ENCODE measurements around the gene C1orf210.

The C1orf210 gene

DNA sequence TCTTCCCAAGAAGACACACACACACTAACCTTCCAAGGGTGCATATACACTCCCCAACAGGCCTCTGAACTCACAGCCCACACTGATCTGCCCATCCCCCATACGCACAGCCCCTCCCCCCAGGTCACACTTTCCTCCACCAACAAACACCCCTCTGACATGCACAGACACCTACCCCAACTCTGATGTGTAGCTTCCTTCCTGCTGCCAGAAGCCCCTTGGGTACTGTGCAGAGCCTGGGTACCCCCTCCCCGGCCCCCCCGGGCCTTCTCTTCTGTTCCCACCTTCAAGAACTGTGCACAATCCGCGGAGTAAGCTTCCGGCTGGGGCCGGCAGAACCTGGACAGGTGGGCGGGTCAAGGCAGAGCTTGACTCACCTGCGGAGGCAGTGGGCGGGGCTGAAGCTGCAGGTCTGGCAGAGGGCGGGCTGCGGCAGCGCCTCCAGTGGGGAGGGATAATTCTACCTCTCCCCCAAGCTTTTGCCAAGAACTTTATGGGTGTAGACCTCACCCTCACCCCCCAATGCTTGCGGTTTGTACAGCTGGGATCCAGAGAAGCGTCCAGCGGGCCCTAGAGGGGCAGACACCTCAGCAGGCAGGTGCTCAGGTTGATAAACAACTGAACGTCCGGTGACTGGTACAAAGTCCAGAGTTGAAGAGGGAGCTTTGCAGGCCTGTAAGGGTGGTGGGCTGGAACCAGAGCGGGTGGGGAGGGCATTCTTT is at the start of gene C1orf210:
Gene C1orf210 (minus strand): TSS at position 313 of the 722 bp plus-strand sequence. CDS start 2,311 bp downstream, outside the sequence.
- peak; percentile 92 for DNase-seq

DNA sequence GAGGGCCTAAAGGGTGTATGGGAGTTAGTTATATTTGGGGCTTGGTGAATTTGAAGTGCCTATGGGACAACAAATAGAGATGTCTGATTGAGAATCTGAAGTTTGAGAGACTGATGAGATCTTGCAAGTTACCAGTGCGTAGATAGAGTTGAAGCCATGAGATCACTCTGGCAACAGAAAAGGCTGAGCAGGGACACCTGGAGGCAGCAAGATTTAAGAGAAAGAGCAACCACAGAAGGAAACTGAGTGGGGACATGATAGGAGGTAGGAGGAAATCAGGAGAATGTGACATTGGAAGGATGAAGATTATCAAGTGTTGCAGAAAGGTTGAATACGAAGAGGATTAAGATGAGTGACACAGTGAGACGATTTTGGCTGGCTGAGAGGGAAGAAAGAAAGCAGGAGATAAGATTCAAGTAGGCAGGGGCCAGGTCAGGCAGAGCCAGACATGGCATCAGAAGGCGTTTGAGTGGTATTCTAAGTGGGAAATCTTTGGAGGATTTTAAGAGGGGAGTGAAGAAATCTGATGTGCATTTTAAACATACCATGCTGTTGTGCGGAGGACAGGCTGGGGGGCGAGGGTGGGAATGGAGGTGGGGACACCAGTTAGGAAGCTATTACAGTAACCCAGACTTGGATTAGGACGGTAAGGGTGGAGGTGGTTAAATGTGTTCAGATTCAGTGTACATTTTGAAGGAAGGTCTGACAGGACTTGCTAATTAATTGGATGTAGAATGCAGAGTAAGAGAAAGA is 49.2 kb upstream of the C1orf210 start:
- DNase-seq, result no peak

DNA sequence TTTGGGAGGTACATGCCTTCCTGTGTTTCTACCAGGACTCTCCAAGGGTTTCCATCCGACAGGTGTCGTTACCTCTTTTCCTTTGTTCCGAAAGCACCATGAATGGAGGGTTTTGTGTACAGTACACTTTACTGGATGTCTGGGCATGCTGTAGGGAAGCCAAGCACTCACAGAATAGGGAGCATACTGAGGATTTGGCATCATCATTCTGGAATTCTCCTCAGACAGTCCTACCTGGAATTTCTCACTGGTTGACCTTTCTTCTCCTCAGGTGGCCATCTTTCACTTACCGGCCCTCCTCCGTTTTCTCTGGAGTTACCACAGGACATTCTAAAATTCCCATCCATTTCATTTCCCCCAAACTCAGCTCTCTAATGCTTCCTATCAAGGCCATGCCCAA is 46.3 kb upstream of the C1orf210 start:
- DNase-seq, result peak; percentile 51

DNA sequence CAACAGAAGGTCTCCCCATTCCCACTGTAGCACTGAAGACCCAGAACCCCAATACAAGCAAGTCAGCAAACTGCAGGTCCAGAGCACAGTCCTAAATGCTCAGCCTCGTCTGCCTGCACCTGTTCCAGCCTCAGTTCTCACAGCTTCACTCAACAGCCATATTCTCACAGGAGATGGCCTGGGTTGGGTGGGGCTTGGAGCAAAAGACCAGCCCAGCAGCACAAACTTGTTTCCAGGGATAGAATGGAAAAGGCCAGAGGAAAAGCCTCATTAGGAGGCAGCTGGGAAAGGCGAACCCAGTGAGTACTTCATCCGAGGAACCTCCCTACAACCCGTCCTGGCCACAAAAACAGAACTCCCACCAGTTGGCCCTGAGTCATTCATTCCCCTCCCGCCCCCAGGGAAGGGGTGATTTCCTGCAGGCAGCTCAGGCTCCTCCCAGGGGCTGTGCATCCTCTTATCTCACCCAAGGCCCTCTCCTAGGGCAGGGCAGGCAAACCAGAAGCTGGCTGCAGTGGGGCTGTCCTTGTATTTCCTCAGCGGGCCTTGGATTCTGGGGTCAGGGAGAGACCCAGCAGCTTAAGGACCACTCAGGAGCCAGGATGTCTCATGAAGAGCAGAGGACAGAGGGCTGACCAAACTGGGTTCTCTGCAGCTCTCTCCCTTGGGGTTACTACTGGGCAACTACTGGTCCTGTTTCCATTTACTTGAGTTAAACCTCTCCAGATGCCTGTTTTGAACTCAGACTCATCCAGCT is 44.8 kb upstream of the C1orf210 start:
- peak; percentile 95 for DNase-seq

DNA sequence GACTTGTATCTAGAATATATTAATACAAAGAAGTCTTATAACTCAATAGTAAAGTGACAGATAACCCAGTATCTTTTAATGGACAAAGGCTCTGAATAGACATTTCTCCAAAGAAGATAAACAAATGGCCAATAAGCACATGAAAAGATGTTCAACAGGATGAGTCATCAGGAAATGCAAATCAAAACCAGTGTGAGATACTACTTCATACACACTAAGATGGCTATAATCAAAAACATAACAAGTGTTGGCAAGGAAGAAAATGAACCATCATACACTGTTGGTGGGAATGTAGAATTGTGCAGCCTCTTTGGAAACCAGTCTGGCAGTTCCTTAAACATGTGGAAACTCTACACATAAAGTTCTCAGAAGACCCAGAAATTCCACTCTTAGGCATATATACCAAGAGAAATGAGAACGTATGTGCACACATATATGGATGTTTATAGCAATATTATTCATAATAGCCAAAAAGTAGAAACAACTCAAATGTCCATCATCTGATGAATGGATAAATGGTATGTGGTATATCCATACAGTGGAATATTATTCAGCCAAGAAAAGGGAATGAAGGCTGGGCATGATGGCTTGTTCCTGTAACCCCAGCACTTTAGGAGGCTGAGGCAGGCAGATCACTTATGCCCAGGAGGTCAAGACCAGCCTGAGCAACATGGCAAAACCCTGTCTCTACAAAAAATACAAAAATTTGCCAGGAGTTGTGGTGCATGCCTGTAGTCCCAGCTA is 42.3 kb upstream of the C1orf210 start:
- no peak for DNase-seq

DNA sequence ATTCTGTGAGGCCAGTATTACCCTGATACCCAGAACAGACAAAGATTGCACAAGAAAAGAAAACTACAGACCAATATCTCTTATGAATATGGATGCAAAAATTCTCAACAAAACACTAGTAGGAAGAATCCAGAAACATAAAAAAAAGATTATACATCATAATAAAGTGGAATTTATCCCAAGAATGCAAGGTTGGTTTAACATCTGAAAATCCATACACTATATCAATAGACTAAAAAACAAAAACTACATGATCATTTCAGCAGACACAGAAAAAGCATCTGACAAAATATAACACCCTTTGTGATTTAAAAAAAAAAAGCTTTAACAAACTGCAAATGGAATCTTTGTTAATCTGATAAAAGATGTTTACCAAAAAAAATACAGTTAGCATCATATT is 40.0 kb upstream of the C1orf210 start:
- no peak for DNase-seq

DNA sequence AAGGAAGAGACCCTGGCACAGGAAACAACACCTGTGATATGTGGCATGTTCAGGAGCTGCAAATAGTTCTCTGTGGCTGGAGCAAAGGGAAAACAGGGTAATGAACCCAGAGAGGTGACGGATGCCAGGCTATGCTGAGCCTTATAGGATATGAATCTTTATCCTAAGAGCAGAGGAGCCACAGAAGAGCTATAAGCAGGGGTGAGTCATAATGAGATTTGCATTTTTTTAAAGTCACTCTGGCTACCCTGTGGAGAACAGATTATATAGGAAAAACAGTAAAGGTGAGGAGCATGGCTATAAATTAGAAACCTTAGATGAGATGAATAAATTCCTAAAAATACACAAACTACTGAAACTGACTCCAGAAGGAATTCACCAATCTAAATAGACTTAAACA is 39.4 kb upstream of the C1orf210 start:
- DNase-seq, result no peak

DNA sequence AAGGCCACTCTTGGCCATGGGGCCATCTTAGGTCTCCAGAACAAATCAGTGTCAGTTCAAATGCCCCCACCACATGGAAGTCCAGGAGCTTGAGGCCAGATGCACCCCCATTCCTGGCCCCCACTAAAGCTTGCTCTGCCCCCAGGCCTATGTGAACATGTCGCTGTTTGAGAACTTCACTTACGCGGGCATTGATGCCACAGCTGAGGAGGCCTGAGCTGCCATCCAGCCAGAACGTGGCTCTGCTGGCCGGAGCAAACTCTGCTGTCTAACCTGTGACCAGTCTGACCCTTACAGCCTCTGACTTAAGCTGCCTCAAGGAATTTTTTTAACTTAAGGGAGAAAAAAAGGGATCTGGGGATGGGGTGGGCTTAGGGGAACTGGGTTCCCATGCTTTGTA is 37.1 kb upstream of the C1orf210 start:
- no peak for DNase-seq

DNA sequence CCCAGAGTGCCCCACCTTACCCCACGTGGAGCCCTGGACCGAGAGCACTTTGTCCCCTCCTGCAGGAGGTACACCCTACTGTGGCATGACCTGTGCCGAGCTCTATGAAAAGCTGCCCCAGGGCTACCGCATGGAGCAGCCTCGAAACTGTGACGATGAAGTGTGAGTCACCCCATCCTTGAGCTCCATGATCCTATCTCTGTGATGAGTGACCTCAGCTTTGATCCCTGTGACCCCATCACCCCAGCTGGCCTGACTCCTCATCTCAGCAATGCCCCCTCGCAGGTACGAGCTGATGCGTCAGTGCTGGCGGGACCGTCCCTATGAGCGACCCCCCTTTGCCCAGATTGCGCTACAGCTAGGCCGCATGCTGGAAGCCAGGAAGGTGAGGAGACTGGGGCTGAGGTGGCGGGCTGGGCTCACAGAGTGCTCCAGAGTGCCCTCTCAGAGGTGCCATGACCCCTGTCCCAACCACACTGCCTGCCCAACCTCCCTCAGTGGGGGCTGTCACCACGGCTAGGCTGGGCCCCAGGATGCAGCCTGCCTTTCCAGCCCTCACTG is 36.0 kb upstream of the C1orf210 start:
- DNase-seq, result peak; percentile 61

DNA sequence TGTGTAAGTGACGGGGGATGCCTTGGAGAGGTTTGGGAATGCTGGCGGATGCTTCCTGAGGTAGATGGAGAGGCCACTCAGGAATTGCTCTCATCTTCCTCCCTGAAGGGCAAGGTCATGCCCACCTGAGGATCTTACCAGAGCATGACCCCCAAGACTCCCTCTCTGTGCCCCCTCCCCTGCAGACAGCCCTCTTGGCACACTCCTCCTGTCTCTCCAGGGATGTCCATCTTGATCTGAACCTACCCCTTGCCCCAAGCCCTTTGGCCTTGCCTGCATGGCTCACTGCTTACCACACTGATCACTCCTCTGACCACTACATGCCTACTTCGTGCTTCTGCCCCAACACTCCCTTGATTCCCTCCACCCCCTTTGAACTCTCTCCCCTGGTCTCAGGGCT is 34.4 kb upstream of the C1orf210 start:
- DNase-seq, result no peak

DNA sequence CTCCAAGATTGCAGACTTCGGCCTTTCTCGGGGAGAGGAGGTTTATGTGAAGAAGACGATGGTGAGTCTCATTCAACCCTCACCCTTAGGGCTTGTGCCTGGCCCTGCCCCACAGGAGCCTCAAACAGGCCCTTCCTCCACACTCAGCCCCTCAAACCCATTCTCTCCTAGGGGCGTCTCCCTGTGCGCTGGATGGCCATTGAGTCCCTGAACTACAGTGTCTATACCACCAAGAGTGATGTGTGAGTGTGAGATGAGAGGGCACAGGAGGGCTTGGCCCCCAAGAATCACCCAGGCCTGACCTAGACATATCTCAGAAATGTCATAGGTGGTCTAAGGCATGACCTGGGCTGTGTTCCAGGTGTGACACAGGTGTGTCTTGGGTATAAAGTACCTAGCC is 33.9 kb upstream of the C1orf210 start:
- DNase-seq, result peak; percentile 40

DNA sequence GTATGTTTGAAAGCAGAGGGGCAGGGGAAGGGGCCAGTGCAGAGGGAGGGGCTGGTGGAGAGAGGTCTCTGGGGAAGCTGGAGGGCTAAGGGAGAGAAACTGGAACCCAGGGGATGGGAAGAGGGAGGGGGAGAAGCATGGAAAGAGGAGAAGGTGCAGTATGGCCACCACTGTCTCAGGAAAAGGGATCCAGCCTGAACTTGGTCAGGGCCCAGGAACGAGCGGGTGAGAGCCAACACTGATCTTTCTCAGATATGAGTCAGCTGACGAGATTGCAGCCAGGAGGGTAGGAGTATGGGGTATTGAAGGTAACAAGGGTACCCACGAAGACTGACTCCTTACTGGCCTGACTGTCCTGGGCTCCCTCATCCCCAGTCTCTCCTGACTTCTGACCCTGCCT is 33.5 kb upstream of the C1orf210 start:
- peak; percentile 49 for DNase-seq

DNA sequence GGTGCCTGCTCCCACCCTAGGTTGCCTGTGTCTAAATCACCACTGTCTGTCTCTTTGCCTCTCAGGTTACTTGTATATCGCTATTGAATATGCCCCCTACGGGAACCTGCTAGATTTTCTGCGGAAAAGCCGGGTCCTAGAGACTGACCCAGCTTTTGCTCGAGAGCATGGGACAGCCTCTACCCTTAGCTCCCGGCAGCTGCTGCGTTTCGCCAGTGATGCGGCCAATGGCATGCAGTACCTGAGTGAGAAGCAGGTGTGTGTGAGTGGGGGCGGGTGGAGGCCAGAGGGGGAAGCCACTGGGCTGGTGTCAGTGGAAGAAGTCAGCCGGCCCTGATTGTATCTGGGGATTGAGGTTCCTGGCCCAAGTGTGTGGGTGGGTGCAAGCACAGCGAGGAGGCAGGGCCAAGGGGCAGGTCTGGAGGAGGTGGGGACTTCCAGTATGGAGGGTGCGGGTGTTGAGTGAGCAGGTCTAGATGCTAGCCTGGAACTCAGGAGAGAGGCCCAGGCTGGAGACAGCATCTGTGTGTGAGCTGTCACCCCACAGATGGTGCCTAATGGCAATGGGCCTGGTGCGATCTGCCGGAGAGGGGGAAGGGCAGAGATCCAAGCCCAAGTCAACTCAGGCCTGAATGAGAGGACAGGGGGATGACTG is 32.6 kb upstream of the C1orf210 start:
- peak; percentile 51 for DNase-seq

DNA sequence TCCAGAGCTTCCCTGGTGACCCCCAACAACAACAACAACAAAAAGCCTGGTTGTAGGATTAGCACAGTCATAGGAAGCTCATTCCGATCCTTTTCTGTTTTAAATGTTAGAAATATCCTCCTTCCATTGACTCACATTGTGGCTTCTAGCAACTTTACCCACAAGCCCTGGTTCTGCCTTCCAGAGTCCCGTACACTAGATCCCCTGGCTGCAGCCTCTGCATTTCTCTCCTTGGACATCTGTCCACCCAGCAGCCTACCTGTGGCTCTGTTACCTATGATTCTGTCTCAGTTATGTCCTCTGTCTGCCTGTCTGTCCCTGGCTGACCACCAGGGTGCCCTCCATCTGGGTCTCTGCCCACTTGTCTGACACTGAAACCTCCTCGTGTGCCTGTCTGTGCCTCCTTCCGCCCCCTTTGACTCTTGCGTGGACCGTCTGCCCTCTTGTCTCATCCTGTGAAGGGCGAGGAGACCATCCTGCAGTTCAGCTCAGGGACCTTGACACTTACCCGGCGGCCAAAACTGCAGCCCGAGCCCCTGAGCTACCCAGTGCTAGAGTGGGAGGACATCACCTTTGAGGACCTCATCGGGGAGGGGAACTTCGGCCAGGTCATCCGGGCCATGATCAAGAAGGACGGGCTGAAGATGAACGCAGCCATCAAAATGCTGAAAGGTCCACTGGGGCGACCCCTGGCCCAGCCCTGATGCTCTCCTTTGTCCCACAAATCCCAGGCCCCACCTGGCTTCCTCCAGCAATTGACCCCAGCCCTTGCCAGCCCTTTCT is 31.5 kb upstream of the C1orf210 start:
- DNase-seq, result peak; percentile 46

DNA sequence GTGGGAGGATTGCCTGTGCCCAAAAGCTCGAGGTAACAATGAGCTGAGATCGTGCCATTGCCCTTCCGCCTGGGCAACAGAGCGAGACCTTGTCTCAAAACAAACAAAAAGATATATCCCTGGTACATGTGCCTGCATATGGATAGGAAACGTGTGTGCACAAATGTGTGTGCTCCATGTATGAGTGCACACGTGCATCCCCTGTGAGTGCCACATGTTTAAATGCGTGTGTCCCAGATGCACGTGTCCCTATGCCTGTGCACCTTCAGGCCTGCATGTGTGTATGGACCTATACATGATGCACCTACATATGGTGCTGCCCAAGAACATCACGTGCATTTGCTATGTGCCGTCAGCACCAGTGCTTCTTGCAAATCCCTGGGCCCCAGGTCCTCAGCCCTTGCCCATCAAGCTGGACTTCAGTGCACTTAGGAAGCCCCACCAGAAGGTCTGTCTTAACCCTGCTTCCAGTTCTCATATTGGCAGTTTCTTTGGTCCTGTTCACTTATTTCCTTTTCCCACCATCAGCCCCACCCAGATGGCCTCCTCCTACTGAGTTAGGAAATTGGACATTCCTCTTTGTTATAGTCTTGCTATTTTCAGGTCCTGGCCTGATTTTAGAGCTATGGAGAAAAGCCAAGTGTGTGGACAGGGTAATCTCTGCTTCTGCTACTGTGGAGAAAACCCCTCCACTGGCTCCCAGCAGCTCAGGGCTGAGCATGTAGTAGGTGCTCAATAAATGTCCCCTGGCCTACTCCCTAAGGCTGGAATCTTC is 30.8 kb upstream of the C1orf210 start:
- DNase-seq, result no peak

DNA sequence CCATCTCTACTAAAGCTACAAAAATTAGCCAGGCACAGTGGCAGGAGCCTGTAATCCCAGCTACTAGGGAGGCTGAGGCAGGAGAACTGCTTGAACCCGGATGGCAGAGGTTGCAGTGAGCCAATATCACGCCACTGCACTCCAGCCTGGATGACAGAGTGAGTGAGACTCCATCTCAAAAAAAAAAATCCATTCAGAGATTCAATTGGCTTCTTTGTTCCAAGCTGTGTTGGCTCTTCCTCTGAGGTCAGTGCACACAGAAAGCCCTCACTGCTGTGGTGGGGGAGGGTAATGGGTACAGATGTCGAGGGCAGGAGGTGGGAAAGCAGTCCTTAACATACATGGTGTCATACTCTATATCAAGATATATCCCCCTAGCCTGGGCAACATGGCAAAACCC is 30.1 kb upstream of the C1orf210 start:
- no peak for DNase-seq

DNA sequence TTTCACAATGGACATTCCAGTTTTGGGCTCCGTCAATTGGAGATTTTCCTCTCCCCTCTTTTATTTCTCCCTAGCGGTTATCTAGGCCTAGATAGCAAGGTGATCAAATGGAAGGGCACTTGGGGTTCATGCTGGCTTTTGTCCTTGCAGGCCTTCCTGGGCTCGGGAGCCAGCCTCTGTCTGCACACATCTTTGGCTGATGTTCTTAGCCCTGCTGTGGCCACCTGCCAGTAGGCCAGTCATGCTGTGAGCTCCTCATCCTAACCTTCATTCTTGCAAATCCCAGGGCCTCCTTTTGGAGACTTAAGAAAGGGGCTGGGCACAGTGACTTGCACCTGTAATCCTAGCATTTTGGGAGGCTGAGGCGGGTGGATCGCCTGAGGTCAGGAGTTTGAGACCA is 28.9 kb upstream of the C1orf210 start:
- no peak for DNase-seq

DNA sequence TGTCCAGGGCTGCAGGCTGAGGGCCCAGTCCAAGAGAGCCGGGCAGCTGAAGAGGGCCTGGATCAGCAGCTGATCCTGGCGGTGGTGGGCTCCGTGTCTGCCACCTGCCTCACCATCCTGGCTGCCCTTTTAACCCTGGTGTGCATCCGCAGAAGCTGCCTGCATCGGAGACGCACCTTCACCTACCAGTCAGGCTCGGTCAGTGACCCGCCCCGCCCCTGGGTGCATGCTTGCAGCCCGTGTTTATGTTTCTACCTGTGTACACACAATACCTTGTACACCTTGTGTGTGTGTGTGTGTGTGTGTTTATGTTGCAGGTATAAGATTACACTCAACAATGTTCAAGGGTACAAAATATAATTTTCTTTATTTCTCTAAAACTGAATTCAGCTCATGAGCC is 28.4 kb upstream of the C1orf210 start:
- no peak for DNase-seq

DNA sequence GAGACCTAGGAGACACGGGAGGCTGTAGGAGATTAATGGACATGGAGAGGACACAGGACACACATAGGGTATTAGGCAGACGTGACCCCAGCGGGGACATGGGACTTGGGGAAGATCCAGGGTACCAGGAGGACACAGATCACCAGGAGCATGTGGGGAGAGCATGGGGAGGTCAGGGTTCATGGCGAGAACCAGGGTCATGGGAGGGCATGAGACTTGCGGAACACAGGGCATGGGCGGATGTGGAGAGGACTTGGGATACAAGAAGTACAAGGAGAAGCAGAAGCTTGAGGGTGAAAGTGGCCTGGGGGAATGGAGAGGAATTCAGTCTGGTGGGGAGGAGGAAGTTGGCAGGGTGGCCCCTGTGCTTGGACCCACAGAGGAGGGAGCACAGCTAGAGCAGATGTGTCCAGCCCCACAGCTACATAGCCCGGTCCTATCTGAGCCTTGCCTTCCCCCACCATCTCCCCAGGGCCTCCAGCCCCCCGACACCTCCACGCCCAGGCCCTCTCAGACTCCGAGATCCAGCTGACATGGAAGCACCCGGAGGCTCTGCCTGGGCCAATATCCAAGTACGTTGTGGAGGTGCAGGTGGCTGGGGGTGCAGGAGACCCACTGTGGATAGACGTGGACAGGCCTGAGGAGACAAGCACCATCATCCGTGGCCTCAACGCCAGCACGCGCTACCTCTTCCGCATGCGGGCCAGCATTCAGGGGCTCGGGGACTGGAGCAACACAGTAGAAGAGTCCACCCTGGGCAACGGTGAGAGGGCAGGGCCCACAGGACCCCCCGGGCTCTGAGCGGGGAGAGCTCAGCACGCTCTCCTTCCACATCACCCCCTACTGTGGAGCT is 27.5 kb upstream of the C1orf210 start:
- DNase-seq, result no peak
